Activated CD4-positive, alpha-beta T cell treated with anti-CD3 and anti-CD28 coated beads, Interleukin-2, Interleukin-4, amounts not matched to agents 100 ng/mL and 50 ng/mL, durations not matched to agents 16 hours and 8 hours (primary cell): ENCODE data around the gene PRPS1.
"Not testable (repeated sequence)": the region's sequence is repeated elsewhere in the genome, so short reads cannot be mapped to it uniquely, and the experiment has no call there.

ENCODE experiments used
- DNase-seq: peaks from one replicate; pipeline ENCODE4 v3.0.0-alpha.2; 2020; ENCODE audit warnings: low spot score

Gene PRPS1

GRCh38 chrX:107675365-107675654 is 47.0 kb downstream of the PRPS1 start:
- no peak for DNase-seq

DNA sequence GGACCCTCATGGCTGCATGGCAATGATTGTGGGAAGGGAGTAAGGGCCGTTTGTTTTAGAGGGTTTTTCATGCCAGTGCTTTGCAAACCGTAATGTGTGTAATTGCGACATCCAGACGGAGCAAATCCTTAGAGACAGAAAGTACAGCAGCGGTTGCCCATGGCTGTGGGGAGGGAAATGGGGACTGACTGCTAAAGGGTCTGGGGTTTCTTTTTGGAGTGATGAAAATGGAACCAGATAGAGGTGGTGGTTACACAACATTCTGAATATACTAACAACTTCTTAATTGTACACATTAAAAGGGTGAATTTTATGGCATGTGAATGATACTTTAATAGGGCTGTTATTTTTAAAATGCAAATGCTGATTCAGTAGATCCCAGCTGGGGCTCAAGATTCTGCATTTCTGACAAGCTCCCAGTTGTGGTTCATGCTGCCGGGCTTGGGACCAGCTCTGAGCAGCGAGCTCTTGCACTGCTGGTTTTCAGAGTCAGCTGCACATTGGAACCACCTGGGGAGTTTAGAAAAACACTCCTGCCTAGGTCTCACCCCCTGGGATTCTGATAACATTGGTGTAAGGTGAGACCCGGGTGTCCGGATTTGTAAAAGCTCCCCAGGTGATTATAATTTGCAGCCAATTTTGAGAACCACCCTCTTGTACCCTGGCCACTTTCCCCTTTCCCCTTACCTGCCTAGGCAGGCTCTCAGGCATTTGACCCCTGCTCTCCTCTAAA is 47.7 kb downstream of the PRPS1 start:
- DNase-seq = no peak

DNA sequence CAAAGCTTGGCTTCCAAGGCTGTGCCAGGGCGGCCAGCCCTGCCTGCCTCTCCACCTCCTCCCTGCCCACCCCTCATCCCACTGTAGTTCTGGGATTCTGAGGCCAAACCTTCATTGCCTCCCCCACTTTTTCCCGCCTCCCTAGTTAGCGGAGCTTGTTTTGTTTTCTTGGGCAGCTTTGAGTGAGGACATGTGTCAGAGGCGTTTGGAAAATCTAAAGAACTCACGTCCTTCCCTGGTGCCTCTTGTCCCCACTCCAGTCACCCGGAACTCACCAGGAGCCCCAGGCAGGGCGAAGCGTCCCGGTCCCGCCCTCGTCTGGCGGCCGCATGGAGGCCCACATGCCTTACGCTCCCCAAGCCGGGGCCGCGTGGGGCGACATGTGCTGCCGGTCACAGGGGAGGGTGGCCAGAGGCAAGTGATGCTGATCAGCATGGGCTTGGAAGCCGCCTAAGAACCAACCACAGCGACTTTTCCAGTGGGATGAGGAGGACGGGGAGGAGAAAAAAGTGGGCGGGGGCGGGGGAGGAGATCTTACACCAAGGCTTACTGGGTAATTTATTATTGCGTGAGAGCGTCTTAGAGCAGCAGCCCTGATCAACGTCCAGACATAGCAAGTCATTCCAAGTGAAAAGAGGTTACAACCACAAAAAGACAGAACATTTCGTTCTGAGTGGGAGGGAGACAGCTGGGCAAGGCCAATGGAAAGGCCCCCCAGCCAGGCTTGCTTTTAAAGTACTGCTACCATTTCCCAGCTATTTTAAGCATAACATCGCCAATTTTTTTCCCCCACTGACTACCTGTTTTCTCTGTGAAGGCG is 48.5 kb downstream of the PRPS1 start:
- peak; percentile 69 for DNase-seq

DNA sequence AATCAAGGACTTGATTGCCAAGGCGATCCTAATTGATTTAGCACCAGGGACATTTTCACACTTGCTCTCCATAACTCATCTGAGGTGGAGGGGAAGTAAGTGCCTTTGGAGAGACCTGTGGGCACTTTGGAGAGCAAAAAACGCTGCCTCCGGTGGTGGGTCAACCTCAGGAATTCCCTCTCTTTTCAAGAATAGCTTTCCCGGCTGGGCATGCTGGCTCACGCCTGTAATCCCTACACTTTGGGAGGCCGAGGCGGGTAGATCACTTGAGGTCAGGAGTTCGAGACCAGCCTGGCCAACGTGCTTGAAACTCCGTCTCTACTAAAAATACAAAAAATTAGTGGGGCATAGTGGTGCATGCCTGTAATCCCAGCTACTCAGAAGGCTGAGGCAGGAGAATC is 49.2 kb downstream of the PRPS1 start:
- no peak for DNase-seq

DNA sequence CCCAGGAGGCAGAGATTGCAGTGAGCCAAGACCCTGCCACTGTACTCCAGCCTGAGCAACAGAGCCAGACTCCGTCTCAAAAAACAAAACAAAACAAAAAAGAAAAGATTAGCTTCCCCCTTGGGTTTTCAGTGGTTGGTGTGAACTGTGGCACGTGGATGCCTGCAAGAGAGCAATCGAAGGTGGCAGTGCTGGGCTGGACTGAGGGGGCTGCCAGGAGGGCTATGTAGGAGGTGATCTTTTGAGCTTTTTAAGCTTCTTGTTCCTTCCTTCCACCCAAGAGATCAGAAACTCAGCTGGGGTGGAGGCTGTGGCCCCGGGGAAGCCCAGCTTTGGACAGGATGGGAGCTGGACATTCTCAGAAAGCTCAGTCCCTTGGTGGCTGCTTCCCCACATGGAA is 49.6 kb downstream of the PRPS1 start:
- no peak for DNase-seq

- DNase-seq = peak; percentile 48
Observed at GRCh38 chrX:107678957-107679740, 50.8 kb downstream of the PRPS1 start.

- no peak for DNase-seq
Observed at GRCh38 chrX:107682256-107682655, 53.9 kb downstream of the PRPS1 start.

- no peak for DNase-seq
Observed at GRCh38 chrX:107683124-107683895, 55.0 kb downstream of the PRPS1 start.

- no peak for DNase-seq
Observed at GRCh38 chrX:107683931-107684330, 55.6 kb downstream of the PRPS1 start.

DNA sequence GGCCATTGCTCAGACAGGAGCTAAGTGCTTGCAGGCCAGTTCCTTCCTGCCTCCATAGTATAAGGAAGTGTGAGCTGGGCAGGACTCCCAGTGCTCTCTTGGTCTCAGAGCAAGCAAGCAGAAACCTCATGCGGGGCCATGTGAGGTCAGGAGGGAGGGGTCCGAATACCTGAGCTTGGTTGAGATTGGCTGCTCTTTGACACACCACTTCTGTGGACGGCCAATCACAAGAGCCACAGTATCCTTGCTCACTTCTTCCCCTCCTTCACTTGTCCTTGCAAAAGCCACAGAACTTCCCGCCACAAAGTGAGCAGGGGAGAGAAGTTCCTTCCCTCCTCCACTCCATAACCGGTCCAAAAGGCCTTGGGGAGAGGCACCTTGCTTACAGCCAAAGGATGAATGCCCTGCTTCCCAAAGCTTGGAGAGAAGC is 56.7 kb downstream of the PRPS1 start:
- no peak for DNase-seq

DNA sequence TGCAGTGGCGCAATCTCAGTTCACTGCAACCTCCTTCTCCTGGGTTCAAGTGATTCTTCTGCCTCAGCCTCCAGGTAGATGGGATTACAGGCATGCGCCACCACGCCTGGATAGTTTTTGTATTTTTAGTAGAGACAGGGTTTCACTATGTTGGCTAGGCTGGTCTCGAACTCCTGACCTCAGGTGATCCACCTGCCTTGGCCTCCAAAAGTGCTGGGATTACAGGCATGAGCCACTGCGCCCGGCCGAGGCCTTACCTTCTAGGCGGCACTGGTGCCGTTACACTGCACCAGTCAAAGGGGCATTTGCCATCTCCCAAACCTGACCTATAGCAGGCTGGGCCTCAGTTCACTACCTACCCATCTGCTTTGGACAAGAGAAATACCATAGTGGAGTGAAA is 57.3 kb downstream of the PRPS1 start:
- DNase-seq = not testable (repeated sequence)

- no peak for DNase-seq
Observed at GRCh38 chrX:107686026-107686425, 57.7 kb downstream of the PRPS1 start.

DNA sequence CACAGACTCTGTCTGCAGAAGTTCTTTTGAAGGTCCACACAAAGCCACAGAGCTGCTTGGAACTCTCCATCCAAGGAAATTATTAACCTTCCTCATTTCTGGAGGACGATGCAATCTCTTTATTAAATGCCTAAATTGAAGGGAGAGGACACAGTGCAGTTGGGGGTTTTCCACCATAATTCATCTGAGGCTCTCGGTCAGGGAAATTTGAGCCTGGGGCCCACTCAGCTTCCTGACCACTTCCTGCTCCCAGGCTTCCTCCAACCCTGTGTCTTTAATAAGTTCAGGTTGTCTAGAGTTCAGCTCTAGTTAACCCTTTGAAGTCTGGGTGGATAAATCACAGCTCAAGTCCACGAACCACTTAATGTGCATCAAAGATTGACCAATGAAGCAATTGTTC is 58.5 kb downstream of the PRPS1 start:
- DNase-seq = no peak

DNA sequence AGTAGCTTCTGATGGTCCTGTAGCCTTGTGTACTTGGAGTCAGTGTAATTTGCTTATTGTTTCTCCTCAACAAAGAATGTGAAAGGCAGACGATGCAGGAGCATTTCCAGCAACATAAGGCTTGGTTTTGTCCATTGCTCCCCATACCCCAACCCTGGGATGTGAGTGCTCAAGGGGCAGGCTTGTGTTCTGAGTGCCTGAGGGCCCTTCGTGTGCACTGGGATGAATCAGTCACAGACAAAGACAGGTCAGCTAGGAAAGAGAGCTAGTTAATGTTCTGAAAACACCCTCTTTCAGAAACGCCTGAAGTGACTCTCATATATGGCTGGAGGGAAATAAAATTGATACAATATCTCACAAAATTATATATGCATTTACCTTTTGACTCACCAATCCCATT is 59.1 kb downstream of the PRPS1 start:
- no peak for DNase-seq

GRCh38 chrX:107691024-107691448 is 62.7 kb downstream of the PRPS1 start:
- no peak for DNase-seq

DNA sequence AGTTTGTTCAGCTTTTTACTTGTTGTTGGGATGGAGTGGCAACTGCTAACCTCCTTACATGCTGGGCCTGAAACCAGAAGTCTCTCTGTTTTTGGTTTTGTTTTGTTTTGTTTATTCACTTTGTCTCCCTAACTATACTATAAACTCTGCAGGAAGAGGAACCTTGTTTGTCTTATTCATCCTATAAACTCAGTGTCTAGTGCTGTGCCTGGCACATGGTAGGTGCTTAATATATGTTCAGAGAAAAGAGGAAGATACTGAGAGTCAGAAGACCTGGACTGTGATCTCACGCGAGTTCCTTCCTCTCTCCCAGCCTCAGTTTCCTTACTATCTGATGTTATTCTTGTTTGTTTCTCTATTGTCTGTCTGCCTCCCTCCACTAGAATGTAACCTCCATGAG is 71.3 kb downstream of the PRPS1 start:
- no peak for DNase-seq

GRCh38 chrX:107700317-107700774 is 72.0 kb downstream of the PRPS1 start:
- no peak for DNase-seq
